ENCODE measurements around the gene ZNF335.

DNA sequence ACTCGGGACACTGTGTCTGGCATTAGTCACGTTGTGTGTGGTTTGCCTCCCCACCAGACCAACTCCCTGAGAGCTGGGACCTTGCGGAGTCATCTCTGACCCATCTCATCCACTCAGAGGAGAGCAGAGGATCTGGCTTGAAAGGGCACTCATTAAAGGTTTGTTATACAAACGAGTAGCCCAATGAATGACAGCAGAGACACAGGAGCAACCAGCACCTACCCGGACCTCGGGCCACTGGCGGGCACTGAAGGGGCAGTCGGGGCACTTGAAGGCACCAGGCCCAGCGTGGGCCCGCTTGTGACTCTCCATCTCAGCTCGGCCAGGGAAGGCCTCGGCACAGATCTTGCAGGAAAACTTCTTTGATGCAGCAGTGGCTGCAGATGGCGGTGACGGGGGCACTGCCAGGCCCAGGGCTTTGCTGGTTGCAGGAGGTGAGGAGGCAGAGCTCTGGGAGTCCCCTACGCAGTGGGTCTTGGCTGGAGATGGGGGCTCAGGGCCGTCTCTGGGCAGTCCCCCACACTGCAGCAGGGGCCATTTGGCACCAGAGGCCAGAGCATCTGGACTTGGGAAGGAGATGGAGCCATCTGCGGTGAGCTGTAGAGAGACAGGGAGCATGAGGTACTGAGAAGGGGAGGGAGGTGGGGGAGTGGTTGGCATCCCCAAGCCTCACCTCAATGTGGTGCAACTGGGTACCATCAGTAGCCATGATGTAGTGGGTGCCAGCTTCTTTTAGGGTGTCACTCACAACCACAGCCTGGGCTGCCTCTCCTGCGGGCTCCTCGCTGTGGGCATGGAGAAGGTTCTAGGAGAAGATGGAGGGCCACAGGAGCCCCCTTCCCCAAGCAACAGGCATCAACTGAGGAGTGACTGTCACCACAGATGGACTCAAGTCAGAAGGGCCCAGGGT, 19.8 kb downstream of the ZNF335 start:
- TF ChIP-seq KDM6A (CRISPR knock-in tag; IDR thresholded peaks at IDR 0.05; ENCODE audit: low read depth): no peak
- TF ChIP-seq HDAC1 (CRISPR knock-in tag; IDR thresholded peaks at IDR 0.05): no peak

All from HepG2 (cell line).